Upper lobe of left lung (tissue), 4 donors: ENCODE data around the gene CIAPIN1.

Source experiments
- POLR2AphosphoS5 ChIP-seq, 2 donors: sonication (generic); formaldehyde crosslinking; IDR thresholded peaks; one replicate each; pipeline ENCODE4 v1.5.1; 2017; ENCODE audit warnings: antibody characterized with exemption in 2 of 2
- TF ChIP-seq, protein P1 (sequence below), 6 experiments: fragments of 450-650 bp in 4 of 6; fragments of 200-600 bp in 2 of 6; sonication (generic) in 2 of 6; IDR thresholded peaks; one replicate each; pipeline ENCODE4 v1.5.1; 2016 to 2019; ENCODE audit warnings: antibody characterized with exemption in 6 of 6

DNA sequence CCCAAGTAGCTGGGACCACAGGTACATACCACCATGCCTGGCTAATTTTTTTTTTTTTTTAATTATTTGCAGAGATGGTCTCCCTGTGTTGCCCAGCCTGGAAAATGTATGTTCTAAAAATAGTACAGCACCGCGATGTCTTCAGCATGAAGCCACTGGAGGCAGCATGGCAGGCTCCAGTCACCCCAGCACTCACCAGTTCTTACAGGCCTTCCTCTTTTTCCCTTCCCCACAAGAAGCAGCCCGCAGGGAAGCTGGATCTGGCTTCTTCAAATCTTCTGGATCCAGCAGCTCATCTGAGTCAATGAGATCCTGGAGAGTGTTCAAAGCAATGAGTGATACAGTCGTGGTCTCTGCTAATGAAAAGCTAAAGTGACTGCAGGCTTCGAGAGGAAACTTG, 16.2 kb downstream of the CIAPIN1 start:
- TF ChIP-seq POLR2AphosphoS5 (IDR thresholded peaks at IDR 0.05), result no peak
- TF ChIP-seq, protein P1, sequence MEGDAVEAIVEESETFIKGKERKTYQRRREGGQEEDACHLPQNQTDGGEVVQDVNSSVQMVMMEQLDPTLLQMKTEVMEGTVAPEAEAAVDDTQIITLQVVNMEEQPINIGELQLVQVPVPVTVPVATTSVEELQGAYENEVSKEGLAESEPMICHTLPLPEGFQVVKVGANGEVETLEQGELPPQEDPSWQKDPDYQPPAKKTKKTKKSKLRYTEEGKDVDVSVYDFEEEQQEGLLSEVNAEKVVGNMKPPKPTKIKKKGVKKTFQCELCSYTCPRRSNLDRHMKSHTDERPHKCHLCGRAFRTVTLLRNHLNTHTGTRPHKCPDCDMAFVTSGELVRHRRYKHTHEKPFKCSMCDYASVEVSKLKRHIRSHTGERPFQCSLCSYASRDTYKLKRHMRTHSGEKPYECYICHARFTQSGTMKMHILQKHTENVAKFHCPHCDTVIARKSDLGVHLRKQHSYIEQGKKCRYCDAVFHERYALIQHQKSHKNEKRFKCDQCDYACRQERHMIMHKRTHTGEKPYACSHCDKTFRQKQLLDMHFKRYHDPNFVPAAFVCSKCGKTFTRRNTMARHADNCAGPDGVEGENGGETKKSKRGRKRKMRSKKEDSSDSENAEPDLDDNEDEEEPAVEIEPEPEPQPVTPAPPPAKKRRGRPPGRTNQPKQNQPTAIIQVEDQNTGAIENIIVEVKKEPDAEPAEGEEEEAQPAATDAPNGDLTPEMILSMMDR (IDR thresholded peaks at IDR 0.05), result no peak
